Nephron (organoid): ENCODE data around the gene LIX1L.

ENCODE experiments used
- H3K27ac Mint-ChIP-seq, 3 experiments: 2 replicates each; pipeline ENCODE4 v1.8.0; 2020; ENCODE audit warnings: mixed read lengths in 3 of 3, mild to moderate bottlenecking in 2 of 3, moderate library complexity in 1 of 3
- H3K27me3 Mint-ChIP-seq: 2 replicates; pipeline ENCODE4 v1.8.0; 2021; ENCODE audit warnings: low read depth, mild to moderate bottlenecking, moderate library complexity, mixed read lengths
- H3K36me3 Mint-ChIP-seq: 2 replicates; pipeline ENCODE4 v1.8.0; 2020; ENCODE audit warnings: low read depth, mixed read lengths
- H3K4me1 Mint-ChIP-seq: 2 replicates; pipeline ENCODE4 v1.8.0; 2020; ENCODE audit warnings: mixed read lengths
- H3K4me3 Mint-ChIP-seq, 3 experiments: 2 replicates each; pipeline ENCODE4 v1.8.0; 2020; ENCODE audit warnings: mild to moderate bottlenecking in 3 of 3, mixed read lengths in 3 of 3, moderate library complexity in 2 of 3
- H3K9me3 Mint-ChIP-seq: 2 replicates; pipeline ENCODE4 v1.8.0; 2020; ENCODE audit warnings: mixed read lengths
- CTCF ChIP-seq, 3 experiments: fragments of 200-600 bp; sonication (generic); IDR thresholded peaks; one replicate each; pipeline ENCODE4 v1.5.0; 2021; ENCODE audit warnings: antibody characterized with exemption in 3 of 3; ENCODE audit not compliant: unreplicated experiment in 3 of 3

Gene LIX1L

GRCh38 chr1:145906954-145907753 lies 50.7 kb downstream of the LIX1L start:
- H3K4me3 Mint-ChIP-seq = no peak overlapping the region
- no peak for TF ChIP-seq CTCF (IDR thresholded peaks at IDR 0.05; ENCODE audit: unreplicated experiment in 3 of 3)
- no peaks in the 10 kb centered on the region for H3K27me3 Mint-ChIP-seq
- no peaks in the 10 kb centered on the region for H3K9me3 Mint-ChIP-seq
- H3K36me3 Mint-ChIP-seq = peaks cover 16% of the 10 kb centered on the region
- no peak overlapping the region for H3K27ac Mint-ChIP-seq
- peaks cover 6% of the 10 kb centered on the region for H3K4me1 Mint-ChIP-seq

- no peaks in the 10 kb centered on the region for H3K36me3 Mint-ChIP-seq
- H3K27me3 Mint-ChIP-seq = no peaks in the 10 kb centered on the region
- H3K4me1 Mint-ChIP-seq = no peaks in the 10 kb centered on the region
- TF ChIP-seq CTCF (IDR thresholded peaks at IDR 0.05; ENCODE audit: unreplicated experiment in 3 of 3) = no peak
- H3K27ac Mint-ChIP-seq = no peak overlapping the region
- no peaks in the 10 kb centered on the region for H3K9me3 Mint-ChIP-seq
- no peak overlapping the region for H3K4me3 Mint-ChIP-seq
These were observed 56.4 kb downstream of the LIX1L start for GRCh38 chr1:145901312-145902021.

GRCh38 chr1:145898756-145899155 lies 59.1 kb downstream of the LIX1L start:
- H3K27me3 Mint-ChIP-seq = no peaks in the 10 kb centered on the region
- H3K4me3 Mint-ChIP-seq = no peak overlapping the region
- H3K4me1 Mint-ChIP-seq = peaks cover under 1% of the 10 kb centered on the region
- no peak overlapping the region for H3K27ac Mint-ChIP-seq
- no peak for TF ChIP-seq CTCF (IDR thresholded peaks at IDR 0.05; ENCODE audit: unreplicated experiment in 3 of 3)
- H3K36me3 Mint-ChIP-seq = no peaks in the 10 kb centered on the region
- H3K9me3 Mint-ChIP-seq = no peaks in the 10 kb centered on the region

- H3K4me1 Mint-ChIP-seq = peaks cover 9% of the 10 kb centered on the region
- no peak overlapping the region for H3K27ac Mint-ChIP-seq
- TF ChIP-seq CTCF (IDR thresholded peaks at IDR 0.05; ENCODE audit: unreplicated experiment in 3 of 3) = no peak
- H3K36me3 Mint-ChIP-seq = no peaks in the 10 kb centered on the region
- no peaks in the 10 kb centered on the region for H3K9me3 Mint-ChIP-seq
- no peaks in the 10 kb centered on the region for H3K27me3 Mint-ChIP-seq
- no peak overlapping the region for H3K4me3 Mint-ChIP-seq
These were observed 59.8 kb downstream of the LIX1L start for GRCh38 chr1:145897969-145898368.

GRCh38 chr1:145895471-145895870 lies 62.3 kb downstream of the LIX1L start:
- Mint-ChIP-seq H3K27me3 (no peaks in the 10 kb centered on the region), H3K4me1 (peaks cover 29% of the 10 kb centered on the region), H3K27ac (no peak overlapping the region), H3K36me3 (no peaks in the 10 kb centered on the region), H3K9me3 (no peaks in the 10 kb centered on the region), H3K4me3 (no peak overlapping the region)
- TF ChIP-seq CTCF (IDR thresholded peaks at IDR 0.05; ENCODE audit: unreplicated experiment in 3 of 3) = no peak
